ENCODE measurements around the gene SIX6. TPM values are rescaled to one million over a fixed set of nuclear protein-coding genes. Genes with fewer than 3 reads are reported as not detected.

SIX6 gene
- total and polyA plus RNA-seq, 5 experiments from 2014 or later: not detected

GRCh38 chr14:60515511-60516289 is 6.8 kb downstream of the SIX6 start:
- Mint-ChIP-seq H3K9me3 (peaks cover 0 to 12% (median 5%) of the 10 kb centered on the region in 9 donors), H3K36me3 (peaks cover 0 to 18% (median 5%) of the 10 kb centered on the region in 3 donors), H3K27me3 (peaks cover 38 to 79% (median 53%) of the 10 kb centered on the region in 5 donors), H3K4me1 (peaks cover 6 to 27% (median 18%) of the 10 kb centered on the region in 4 donors), H3K4me3 (peak overlapping the region in 9 of 10 donors; percentile 40 to 74 (median 71)), H3K27ac (peak overlapping the region in 1 of 10 donors; percentile 6)
- DNase-seq: peak in 1 of 10 donors; percentile 8
- POLR2A ChIA-PET: no interaction called here
- ATAC-seq: peak in 1 of 2 donors; percentile 32

- no peaks in the 10 kb centered on the region for H3K4me1 Mint-ChIP-seq
- H3K4me3 Mint-ChIP-seq: no peak overlapping the region
- POLR2A ChIA-PET: no interaction called here
- ATAC-seq: no peak
- no peak overlapping the region for H3K27ac Mint-ChIP-seq
- peaks cover 21 to 50% (median 31%) of the 10 kb centered on the region in 5 donors for H3K27me3 Mint-ChIP-seq
- no peak for DNase-seq
- no peaks in the 10 kb centered on the region for H3K36me3 Mint-ChIP-seq
- peaks cover 0 to 9% (median 0%) of the 10 kb centered on the region in 9 donors for H3K9me3 Mint-ChIP-seq
Measured at GRCh38 chr14:60532442-60532841, 23.5 kb downstream of the SIX6 start.

DNA sequence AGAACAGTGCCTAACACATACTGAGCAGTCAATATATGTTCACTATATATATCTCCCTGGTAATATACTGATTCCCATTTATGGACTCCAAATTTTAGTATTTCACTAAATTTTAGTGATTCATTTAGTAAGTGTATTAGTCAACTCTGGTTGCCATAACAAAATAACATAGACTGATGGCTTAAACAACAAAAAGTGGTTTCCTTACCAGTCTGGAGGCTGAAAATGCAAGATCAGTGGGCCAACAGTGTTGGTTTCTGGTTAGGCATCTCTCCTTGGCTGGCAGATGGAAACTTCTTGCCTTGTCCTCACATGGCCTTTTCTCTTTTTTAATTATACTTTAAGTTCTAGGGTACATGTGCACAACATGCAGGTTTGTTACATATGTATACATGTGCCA is 28.7 kb downstream of the SIX6 start:
- H3K4me3 Mint-ChIP-seq: no peak overlapping the region
- POLR2A ChIA-PET: no interaction called here
- H3K27ac Mint-ChIP-seq: peak overlapping the region in 1 of 10 donors; percentile 46
- ATAC-seq (no peak), DNase-seq (no peak)
- peaks cover 0 to 18% (median 0%) of the 10 kb centered on the region in 3 donors for H3K36me3 Mint-ChIP-seq
- peaks cover 0 to 35% (median 13%) of the 10 kb centered on the region in 9 donors for H3K9me3 Mint-ChIP-seq
- no peaks in the 10 kb centered on the region for H3K4me1 Mint-ChIP-seq
- H3K27me3 Mint-ChIP-seq: peaks cover 4 to 38% (median 14%) of the 10 kb centered on the region in 5 donors

- POLR2A ChIA-PET: no interaction called here
- Mint-ChIP-seq H3K27me3 (peaks cover 20 to 41% (median 27%) of the 10 kb centered on the region in 5 donors), H3K4me3 (no peak overlapping the region), H3K9me3 (peaks cover 7 to 49% (median 23%) of the 10 kb centered on the region in 9 donors), H3K4me1 (peaks cover 0 to 1% (median 0%) of the 10 kb centered on the region in 4 donors), H3K27ac (no peak overlapping the region), H3K36me3 (peaks cover 0 to 25% (median 5%) of the 10 kb centered on the region in 3 donors)
- no peak for ATAC-seq
- DNase-seq: no peak
Measured at GRCh38 chr14:60544659-60545058, 35.7 kb downstream of the SIX6 start.

DNA sequence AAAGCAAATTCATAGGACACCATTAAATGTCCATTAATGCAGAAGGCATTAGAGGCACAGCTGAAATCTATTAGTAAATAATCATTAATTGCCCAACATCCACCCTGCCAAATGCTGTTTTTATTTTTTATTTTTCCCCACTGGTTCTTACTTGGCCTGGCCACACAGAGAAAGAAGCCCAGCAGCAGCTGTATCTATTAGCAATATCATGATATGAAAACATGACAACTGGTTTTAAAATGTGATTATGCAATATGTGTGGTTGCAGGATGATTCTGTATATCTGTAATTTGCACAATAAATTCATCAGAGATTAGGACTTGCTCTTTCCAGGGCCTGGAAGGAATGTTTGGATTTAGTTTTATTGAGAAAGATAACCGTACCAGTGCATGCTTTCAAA is 44.9 kb downstream of the SIX6 start:
- Mint-ChIP-seq H3K4me3 (no peak overlapping the region), H3K4me1 (no peaks in the 10 kb centered on the region), H3K36me3 (no peaks in the 10 kb centered on the region), H3K27me3 (peaks cover 12 to 35% (median 25%) of the 10 kb centered on the region in 5 donors), H3K27ac (no peak overlapping the region), H3K9me3 (peaks cover 0 to 11% (median 2%) of the 10 kb centered on the region in 9 donors)
- POLR2A ChIA-PET: no interaction called here
- ATAC-seq: no peak
- no peak for DNase-seq

GRCh38 chr14:60561845-60562746 is 53.1 kb downstream of the SIX6 start:
- Mint-ChIP-seq H3K27me3 (peaks cover 0 to 6% (median 2%) of the 10 kb centered on the region in 5 donors), H3K36me3 (no peaks in the 10 kb centered on the region), H3K4me1 (no peaks in the 10 kb centered on the region), H3K4me3 (no peak overlapping the region), H3K27ac (no peak overlapping the region), H3K9me3 (no peaks in the 10 kb centered on the region)
- peak in 3 of 10 donors; percentile 1 to 12 (median 10) for DNase-seq
- POLR2A ChIA-PET: no interaction called here
- ATAC-seq: peak in 1 of 2 donors; percentile 32

Other genes starting within 250 kb of the SIX6 start
- not detected for gene C14orf39, start 23.1 kb upstream of the SIX6 start, total RNA-seq
- not detected for gene C14orf39, start 23.1 kb upstream of the SIX6 start, polyA plus RNA-seq
- gene SIX1, start 140.3 kb downstream of the SIX6 start, total RNA-seq: not detected
- not detected for gene SIX1, start 140.3 kb downstream of the SIX6 start, polyA plus RNA-seq
- not detected for gene SIX4, start 215.2 kb downstream of the SIX6 start, total RNA-seq
- gene SIX4, start 215.2 kb downstream of the SIX6 start, polyA plus RNA-seq: not detected
- gene MNAT1, start 225.6 kb downstream of the SIX6 start, total RNA-seq: 10 to 100 TPM; 19.1 to 19.6 TPM
- gene MNAT1, start 225.6 kb downstream of the SIX6 start, polyA plus RNA-seq: 10 to 100 TPM; 16.4 to 21.7 (median 17.3) TPM

Data from naive thymus-derived CD8-positive, alpha-beta T cell (primary cell).